GM12878 (cell line): ENCODE results near the gene LRRK1. TPM values are rescaled to one million over a fixed set of nuclear protein-coding genes. Genes with fewer than 3 reads are reported as not detected.

ENCODE experiments used
- CBFB ChIP-seq: IDR thresholded peaks from 2 replicates; pipeline ENCODE4 v1.6.1; 2016; ENCODE audit warnings: antibody characterized with exemption, low read depth
- CHD2 ChIP-seq: IDR thresholded peaks from 2 replicates; pipeline ENCODE4 v1.6.1; 2011; ENCODE audit warnings: low read depth, low read length, improper control_type of control experiment, borderline replicate concordance
- CREM ChIP-seq: IDR thresholded peaks from 2 replicates; pipeline ENCODE4 v1.6.1; 2014; ENCODE audit warnings: antibody characterized with exemption, low read depth
- DPF2 ChIP-seq: fragments of 450-650 bp; IDR thresholded peaks from 2 replicates; pipeline ENCODE4 v1.6.1; 2017; ENCODE audit warnings: mild to moderate bottlenecking
- FOS ChIP-seq: IDR thresholded peaks from 3 replicates; pipeline ENCODE4 v1.6.1; 2011; ENCODE audit warnings: borderline replicate concordance; ENCODE audit not compliant: insufficient read length; ENCODE audit errors: extremely low read depth
- GATAD2B ChIP-seq: fragments of 450-650 bp; conservative IDR thresholded peaks from 2 replicates; pipeline ENCODE4 v1.6.1; 2017; ENCODE audit warnings: low read depth, mild to moderate bottlenecking, moderate library complexity
- IKZF1 ChIP-seq: fragments of 450-650 bp; conservative IDR thresholded peaks from 2 replicates; pipeline ENCODE4 v1.6.1; 2017; ENCODE audit warnings: antibody characterized with exemption, mild to moderate bottlenecking
- LARP7 ChIP-seq: fragments of 450-650 bp; IDR thresholded peaks from 2 replicates; pipeline ENCODE4 v1.6.1; 2017; ENCODE audit warnings: mild to moderate bottlenecking
- MYC ChIP-seq: IDR thresholded peaks from 2 replicates; pipeline ENCODE4 v1.6.1; 2011; ENCODE audit warnings: mild to moderate bottlenecking, low read length, moderate library complexity, inconsistent platforms; ENCODE audit not compliant: insufficient read depth, insufficient replicate concordance, insufficient read length, severe bottlenecking
- NFYA ChIP-seq: IDR thresholded peaks from 2 replicates; pipeline ENCODE4 v1.6.1; 2011; ENCODE audit warnings: low read depth, mild to moderate bottlenecking, low read length, improper control_type of control experiment, borderline replicate concordance
- POLR2A ChIP-seq: IDR thresholded peaks from 2 replicates; pipeline ENCODE4 v1.6.1; 2011; ENCODE audit warnings: low read depth, mild to moderate bottlenecking, low read length
- RCOR1 ChIP-seq: conservative IDR thresholded peaks from 2 replicates; pipeline ENCODE4 v1.6.1; 2012; ENCODE audit warnings: low read depth, low read length, improper control_type of control experiment
- TCF3 ChIP-seq: IDR thresholded peaks from 2 replicates; pipeline ENCODE4 v1.6.1; 2012; ENCODE audit warnings: low read depth, mild to moderate bottlenecking, low read length, borderline replicate concordance; ENCODE audit not compliant: insufficient read depth
- YY1 ChIP-seq: IDR thresholded peaks from 2 replicates; pipeline ENCODE4 v1.6.1; 2011; ENCODE audit warnings: low read depth, mild to moderate bottlenecking, low read length
- polyA plus RNA-seq, 11 experiments: library from polyadenylated mRNA; depleted of rRNA in 4 of 11; unstranded in 6 of 11; stranded (reverse) in 5 of 11; fragments of >200 nt; fragmentation: Nextera tagmentation in 4 of 11; fragmentation: Illumina TruSeq in 1 of 11; extraction: Ambion mirVana in 4 of 11; extraction: Trizol in 1 of 11; gene quantifications; 1 replicate in 1 of 11; 2 replicates in 10 of 11; pipeline versions ENCODE4 v1.2.1 to v1.2.3, GENCODE V29; 2011 to 2016; ENCODE audit warnings: inconsistent platforms in 2 of 11, missing spikeins in 2 of 11, low read depth in 1 of 11
- total RNA-seq, 4 experiments: library from RNA; depleted of rRNA in 3 of 4; stranded (reverse); fragments of >200 nt in 3 of 4; fragmentation: Illumina TruSeq in 1 of 4; extraction: Trizol in 1 of 4; gene quantifications; 2 replicates each; pipeline versions ENCODE4 v1.2.1 to v1.2.3, GENCODE V29; 2013 to 2021
- TF ChIP-seq, protein P1 (sequence below): fragments of 450-650 bp; IDR thresholded peaks from 2 replicates; pipeline ENCODE4 v1.6.1; 2016; ENCODE audit warnings: mild to moderate bottlenecking, moderate library complexity, borderline replicate concordance
- TF ChIP-seq, protein P2 (sequence below): fragments of 450-650 bp; IDR thresholded peaks from 2 replicates; pipeline ENCODE4 v1.6.1; 2016; ENCODE audit warnings: mild to moderate bottlenecking
- TF ChIP-seq, protein P3 (sequence below): fragments of 450-650 bp; IDR thresholded peaks from 2 replicates; pipeline ENCODE4 v1.6.1; 2017; ENCODE audit warnings: mild to moderate bottlenecking, moderate library complexity

The LRRK1 gene
- total and polyA plus RNA-seq, 10 of the 15 experiments (the other 5 are each of a cell fraction or from before 2014, with no cell fraction given) = 2.2 to 58.3 (median 17.9) TPM

DNA sequence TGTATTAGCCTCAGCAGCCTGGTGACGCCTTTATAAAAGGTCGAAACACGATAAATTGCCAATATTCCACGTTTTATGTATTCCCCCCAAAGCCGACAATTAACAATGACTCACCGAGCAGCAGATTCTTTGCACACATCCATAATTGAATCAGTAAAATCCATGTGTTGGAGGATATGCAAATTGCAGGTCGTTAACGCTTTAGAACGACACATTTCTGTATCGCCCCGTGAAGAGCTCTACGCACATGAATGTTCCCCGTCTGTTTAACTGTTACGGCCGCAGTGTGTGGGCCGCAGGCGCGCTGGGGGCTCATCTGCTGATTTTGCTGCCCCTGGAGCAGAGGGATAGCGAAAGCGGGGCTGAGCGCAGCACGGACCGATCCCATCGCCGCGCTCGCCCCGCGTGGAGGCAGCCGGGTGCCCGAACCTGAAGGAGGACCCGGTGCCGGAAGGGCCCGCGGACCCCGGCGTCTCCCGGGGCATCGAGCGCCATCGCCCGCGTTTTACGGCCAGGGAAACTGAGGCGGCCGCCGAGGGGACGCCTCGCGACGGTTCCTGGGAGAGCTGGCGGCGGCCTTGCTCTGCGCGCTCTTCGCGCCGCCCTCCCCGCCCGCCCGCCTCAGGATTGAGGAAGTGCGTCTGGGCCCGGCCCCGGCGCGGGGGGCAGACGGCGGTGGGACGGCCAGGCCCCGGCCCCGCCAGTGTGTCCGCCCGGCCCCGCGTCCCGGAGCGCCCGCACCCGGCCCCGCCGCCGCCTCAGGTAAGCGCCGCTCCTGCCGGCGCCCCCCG lies at the start of gene LRRK1 (continued):
- TF ChIP-seq FOS = no peak
- TF ChIP-seq LARP7 = peak; percentile 58; the same call in 1 of the 2 replicates
- TF ChIP-seq, protein P1, sequence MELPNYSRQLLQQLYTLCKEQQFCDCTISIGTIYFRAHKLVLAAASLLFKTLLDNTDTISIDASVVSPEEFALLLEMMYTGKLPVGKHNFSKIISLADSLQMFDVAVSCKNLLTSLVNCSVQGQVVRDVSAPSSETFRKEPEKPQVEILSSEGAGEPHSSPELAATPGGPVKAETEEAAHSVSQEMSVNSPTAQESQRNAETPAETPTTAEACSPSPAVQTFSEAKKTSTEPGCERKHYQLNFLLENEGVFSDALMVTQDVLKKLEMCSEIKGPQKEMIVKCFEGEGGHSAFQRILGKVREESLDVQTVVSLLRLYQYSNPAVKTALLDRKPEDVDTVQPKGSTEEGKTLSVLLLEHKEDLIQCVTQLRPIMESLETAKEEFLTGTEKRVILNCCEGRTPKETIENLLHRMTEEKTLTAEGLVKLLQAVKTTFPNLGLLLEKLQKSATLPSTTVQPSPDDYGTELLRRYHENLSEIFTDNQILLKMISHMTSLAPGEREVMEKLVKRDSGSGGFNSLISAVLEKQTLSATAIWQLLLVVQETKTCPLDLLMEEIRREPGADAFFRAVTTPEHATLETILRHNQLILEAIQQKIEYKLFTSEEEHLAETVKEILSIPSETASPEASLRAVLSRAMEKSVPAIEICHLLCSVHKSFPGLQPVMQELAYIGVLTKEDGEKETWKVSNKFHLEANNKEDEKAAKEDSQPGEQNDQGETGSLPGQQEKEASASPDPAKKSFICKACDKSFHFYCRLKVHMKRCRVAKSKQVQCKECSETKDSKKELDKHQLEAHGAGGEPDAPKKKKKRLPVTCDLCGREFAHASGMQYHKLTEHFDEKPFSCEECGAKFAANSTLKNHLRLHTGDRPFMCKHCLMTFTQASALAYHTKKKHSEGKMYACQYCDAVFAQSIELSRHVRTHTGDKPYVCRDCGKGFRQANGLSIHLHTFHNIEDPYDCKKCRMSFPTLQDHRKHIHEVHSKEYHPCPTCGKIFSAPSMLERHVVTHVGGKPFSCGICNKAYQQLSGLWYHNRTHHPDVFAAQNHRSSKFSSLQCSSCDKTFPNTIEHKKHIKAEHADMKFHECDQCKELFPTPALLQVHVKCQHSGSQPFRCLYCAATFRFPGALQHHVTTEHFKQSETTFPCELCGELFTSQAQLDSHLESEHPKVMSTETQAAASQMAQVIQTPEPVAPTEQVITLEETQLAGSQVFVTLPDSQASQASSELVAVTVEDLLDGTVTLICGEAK = peak; percentile 21; the same call in 1 of the 2 replicates
- TF ChIP-seq MYC = peak; percentile 3
- TF ChIP-seq TCF3 = no peak
- TF ChIP-seq CREM = no peak
- TF ChIP-seq, protein P2, sequence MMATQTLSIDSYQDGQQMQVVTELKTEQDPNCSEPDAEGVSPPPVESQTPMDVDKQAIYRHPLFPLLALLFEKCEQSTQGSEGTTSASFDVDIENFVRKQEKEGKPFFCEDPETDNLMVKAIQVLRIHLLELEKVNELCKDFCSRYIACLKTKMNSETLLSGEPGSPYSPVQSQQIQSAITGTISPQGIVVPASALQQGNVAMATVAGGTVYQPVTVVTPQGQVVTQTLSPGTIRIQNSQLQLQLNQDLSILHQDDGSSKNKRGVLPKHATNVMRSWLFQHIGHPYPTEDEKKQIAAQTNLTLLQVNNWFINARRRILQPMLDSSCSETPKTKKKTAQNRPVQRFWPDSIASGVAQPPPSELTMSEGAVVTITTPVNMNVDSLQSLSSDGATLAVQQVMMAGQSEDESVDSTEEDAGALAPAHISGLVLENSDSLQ = no peak
- peak; percentile 6; the same call in 1 of the 2 replicates for TF ChIP-seq YY1
- no peak for TF ChIP-seq CBFB
- TF ChIP-seq NFYA = no peak
- peak; percentile 8; the same call in 1 of the 2 replicates for TF ChIP-seq GATAD2B
- peak; percentile 35 for TF ChIP-seq DPF2
- TF ChIP-seq CHD2 = 0 out of 2 replicates have a peak, but pooled peaks have one; percentile 15
- TF ChIP-seq RCOR1 = no peak
- peak; percentile 74 for TF ChIP-seq POLR2A
- TF ChIP-seq IKZF1 = peak; percentile 66
- TF ChIP-seq, protein P3, sequence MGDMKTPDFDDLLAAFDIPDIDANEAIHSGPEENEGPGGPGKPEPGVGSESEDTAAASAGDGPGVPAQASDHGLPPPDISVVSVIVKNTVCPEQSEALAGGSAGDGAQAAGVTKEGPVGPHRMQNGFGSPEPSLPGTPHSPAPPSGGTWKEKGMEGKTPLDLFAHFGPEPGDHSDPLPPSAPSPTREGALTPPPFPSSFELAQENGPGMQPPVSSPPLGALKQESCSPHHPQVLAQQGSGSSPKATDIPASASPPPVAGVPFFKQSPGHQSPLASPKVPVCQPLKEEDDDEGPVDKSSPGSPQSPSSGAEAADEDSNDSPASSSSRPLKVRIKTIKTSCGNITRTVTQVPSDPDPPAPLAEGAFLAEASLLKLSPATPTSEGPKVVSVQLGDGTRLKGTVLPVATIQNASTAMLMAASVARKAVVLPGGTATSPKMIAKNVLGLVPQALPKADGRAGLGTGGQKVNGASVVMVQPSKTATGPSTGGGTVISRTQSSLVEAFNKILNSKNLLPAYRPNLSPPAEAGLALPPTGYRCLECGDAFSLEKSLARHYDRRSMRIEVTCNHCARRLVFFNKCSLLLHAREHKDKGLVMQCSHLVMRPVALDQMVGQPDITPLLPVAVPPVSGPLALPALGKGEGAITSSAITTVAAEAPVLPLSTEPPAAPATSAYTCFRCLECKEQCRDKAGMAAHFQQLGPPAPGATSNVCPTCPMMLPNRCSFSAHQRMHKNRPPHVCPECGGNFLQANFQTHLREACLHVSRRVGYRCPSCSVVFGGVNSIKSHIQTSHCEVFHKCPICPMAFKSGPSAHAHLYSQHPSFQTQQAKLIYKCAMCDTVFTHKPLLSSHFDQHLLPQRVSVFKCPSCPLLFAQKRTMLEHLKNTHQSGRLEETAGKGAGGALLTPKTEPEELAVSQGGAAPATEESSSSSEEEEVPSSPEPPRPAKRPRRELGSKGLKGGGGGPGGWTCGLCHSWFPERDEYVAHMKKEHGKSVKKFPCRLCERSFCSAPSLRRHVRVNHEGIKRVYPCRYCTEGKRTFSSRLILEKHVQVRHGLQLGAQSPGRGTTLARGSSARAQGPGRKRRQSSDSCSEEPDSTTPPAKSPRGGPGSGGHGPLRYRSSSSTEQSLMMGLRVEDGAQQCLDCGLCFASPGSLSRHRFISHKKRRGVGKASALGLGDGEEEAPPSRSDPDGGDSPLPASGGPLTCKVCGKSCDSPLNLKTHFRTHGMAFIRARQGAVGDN = peak; percentile 59
